NCI-H510A treated with DMSO at 0.1 percent for 48 hours (cell line): Measurements from ENCODE around the gene FKBP10.
"Not testable (repeated sequence)": the region's sequence is repeated elsewhere in the genome, so short reads cannot be mapped to it uniquely, and the experiment has no call there.

Experiments used
- DNase-seq: peaks from one replicate; lab custom pipeline; 2025; lab: John Stamatoyannopoulos, UW

Gene FKBP10, protein sequence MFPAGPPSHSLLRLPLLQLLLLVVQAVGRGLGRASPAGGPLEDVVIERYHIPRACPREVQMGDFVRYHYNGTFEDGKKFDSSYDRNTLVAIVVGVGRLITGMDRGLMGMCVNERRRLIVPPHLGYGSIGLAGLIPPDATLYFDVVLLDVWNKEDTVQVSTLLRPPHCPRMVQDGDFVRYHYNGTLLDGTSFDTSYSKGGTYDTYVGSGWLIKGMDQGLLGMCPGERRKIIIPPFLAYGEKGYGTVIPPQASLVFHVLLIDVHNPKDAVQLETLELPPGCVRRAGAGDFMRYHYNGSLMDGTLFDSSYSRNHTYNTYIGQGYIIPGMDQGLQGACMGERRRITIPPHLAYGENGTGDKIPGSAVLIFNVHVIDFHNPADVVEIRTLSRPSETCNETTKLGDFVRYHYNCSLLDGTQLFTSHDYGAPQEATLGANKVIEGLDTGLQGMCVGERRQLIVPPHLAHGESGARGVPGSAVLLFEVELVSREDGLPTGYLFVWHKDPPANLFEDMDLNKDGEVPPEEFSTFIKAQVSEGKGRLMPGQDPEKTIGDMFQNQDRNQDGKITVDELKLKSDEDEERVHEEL

DNA sequence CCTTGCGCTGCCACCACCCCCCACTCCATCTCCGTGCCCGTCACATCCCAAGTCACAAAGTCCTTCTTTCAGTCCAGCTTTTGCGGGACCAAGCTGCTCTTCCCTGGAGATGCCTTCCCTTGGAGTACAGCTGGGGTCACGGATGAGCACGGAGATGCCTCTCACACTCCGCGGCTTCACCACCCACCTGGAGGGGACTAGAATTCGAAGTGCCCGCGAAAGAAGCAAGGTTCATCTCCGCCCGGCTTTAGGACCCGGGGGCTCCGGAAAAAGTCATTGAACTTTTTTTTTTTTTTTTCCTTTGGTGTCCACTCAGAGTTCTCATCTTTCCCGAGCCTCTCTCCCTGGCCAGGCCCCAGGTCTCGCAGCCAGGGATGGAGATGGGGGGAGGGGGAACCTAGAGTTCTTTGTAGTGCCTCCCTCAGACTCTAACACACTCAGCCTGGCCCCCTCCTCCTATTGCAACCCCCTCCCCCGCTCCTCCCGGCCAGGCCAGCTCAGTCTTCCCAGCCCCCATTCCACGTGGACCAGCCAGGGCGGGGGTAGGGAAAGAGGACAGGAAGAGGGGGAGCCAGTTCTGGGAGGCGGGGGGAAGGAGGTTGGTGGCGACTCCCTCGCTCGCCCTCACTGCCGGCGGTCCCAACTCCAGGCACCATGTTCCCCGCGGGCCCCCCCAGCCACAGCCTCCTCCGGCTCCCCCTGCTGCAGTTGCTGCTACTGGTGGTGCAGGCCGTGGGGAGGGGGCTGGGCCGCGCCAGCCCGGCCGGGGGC, at the start of gene FKBP10:
Gene FKBP10, plus strand, starts transcription at position 624 of the 771 bp plus-strand sequence. Its CDS starts 31 bp downstream, at position 655.
- peak; percentile 92 for DNase-seq

DNA sequence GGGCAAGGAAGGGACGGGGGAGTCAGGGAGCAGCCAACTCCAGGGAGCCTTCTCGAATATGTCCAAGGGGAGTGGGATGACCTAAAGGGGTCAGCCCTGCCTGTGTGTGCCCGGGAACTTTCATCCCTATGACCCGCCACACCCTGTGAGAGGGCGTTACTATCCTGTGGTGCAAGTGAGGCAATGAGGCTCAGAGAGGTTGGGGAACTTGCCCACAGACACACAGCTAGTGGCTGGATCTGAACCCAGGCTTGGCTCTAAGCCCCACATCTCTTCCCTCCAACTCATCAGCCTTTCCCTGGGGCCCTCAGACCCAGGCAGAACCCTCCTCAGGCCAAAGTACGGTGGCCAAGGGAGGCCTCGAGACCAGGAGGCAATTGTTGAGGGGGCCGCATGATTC, 49.5 kb upstream of the FKBP10 start:
- DNase-seq, result no peak

DNA sequence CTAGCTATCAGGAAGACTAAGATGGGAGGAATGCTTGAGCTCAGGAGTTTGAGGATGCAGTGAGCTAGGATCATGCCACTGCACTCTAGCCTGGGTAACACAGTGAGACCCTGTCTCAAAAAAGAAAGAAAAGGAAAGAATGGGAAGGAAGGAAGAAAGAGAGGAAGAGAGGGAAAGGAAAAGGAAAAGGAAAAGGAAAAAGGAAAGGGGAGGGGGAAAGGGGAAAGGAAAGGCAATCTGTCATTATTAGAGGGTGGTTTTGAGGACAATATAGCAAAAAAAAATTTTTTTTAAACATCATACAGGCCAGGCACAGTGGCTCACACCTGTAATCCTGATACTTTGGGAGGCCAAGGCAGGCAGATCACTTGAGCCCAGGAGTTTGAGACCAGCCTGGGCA, 46.7 kb upstream of the FKBP10 start:
- DNase-seq, result no peak

DNA sequence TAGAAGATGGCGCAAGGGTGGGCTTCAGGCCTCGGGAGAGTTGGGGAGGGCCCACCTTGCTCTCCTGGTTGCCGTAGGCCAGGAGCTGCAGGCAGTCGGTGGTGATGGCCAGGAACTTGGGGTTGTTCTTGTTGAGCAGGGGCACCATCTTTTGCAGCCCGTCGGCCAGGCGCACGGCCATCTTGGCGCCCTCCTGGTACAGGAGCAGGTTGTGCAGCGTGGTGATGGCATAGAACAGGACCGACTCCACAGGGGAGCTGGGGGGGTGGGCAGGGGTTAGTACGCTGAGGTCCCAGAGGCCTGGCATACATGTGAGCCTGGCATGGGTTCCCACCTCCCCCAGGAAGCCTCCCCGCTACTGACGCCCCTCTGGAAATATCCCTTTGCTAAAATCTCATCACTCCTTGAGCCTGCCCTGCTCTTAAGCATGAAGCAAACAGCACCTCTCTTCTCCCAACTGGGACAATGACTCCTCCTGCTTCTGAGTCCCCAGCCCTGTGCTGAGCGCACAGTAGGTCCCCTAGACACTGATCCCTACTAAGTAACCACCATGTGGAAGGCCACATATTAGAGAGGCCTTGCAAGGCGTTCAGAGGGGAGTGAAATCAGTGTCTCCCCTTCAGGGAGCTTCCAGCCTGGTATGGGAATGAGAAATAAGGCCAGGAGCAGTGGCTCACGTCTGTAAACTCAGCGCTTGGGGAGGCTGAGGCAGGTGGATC, 45.3 kb upstream of the FKBP10 start:
- DNase-seq, result no peak

DNA sequence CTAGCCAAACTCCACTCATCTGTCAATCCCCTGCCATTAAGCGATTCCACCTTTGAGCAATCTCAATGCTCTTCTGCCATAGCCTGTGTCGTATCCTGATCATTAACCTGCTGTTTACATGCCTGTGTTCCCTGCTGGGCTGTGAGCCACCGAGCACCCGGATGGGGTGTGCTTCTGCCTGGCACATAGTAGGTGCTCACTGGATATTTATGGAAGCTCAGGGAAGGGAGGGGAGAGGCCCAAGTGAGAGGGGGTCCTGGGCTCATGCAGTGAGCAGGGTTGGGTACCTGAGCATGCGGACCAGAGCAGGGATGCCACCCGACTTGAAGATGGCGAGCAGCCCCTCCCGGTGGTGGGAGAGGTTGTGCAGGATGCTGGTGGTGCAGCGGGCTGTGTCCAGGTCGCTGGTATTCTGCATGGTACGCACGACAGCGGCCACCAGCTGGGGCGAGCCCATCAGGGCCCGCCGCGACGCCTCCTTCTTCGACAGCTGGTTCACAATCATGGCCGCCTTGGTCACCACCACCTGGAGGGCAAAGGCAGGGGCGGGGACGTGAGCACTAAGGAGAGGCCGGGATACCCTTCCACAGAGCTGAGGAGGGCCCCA, 44.0 kb upstream of the FKBP10 start:
- DNase-seq, result no peak

DNA sequence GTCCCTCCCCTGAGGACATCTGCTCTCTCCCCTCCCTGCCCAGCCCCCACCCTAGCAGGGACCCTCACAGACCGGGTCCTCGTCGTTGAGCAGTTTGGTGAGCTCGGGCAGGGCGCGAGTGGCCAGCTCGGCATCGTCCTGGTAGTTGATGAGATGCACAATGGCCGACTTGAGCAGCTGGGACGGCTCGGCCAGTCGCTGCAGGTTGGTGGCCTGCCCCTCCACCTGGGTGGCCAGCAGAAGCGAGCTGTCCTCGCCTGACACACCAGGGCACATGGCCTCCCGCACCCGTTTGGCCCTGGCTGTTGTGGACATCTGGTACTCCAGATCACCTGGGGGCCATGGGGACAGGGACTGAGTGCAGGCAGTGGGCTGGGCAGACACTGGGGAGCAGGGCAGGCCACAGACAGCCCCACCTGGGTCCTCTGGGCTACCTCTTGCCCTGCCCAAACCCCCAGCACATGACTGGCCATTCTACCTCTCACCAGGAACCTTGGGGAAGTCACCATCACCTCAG, 43.4 kb upstream of the FKBP10 start:
- no peak for DNase-seq

DNA sequence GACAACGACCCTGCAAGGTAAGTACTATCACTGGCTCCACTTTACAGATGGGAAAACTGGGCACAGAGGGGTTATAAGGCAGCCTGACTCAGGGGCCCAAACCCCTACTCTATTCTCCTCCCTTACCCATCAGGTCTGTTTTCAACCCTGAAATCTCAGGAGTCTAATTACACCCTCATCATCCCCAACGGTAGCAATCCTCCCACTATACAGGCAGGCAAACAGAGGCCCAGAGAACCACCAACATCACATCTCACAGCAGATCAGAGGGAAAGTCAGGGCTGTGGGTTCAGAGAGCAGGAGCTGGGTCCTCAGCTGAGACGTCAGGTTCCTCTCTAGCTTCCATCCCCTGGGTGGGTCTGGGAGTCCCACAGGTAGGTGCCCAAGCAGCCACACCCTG, 42.8 kb upstream of the FKBP10 start:
- no peak for DNase-seq

DNA sequence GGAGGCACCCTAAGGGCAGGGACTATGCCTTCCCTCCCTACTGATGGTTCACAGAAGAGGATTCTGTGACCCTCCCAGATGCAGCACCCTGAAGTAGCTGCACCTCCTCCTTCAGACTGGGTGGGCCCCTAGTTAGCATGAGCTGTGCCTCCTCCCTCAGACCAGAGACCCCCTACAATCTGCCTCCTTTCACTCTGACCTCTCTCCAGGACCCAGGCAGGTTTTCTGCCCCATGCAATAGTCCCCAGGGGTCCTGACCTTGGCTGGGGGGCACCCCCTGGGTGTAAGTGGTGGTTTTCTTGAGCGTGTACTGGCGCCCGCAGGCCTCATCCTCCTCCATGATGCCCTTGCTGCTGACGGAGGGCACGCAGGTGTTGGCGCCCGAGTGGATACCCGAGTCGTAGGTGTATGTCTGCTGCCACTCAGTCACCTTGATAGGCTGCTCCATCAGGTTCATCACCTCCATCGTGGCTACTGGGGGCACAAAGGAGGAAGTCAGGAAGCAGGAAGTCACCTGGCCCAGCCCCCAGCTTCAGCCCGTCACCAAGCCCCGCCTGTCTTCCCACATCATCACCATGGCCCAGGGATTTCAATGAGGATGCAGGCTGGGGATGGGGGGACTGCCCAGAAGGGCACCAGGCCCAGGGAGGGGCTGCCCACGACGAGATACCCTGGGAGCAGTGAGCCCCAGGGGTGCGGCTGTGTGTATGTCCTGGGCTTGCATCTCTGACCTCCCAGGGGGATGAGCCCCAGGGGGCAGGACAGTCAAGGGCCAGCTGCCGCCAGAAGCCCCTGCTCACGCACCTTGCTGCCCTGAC, 41.2 kb upstream of the FKBP10 start:
- no peak for DNase-seq

DNA sequence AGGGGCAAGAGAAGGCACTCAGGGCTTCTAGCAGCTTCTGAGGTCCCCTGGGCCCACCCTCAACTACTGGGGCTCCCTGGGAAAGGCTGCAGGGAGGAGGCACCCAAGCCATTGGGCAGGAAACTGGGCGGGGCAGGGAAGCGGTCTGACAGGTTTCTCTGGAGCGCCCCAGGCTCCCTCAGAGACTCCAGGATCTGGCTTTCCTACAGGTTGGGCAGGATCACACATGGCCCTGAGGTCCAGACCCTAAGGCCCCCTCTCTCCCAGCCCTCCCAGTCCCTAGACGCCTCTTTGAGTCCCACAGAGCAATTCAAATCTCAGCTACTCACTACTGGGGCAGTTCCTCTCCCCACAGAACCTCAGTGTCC, 40.6 kb upstream of the FKBP10 start:
- DNase-seq, result peak; percentile 77

DNA sequence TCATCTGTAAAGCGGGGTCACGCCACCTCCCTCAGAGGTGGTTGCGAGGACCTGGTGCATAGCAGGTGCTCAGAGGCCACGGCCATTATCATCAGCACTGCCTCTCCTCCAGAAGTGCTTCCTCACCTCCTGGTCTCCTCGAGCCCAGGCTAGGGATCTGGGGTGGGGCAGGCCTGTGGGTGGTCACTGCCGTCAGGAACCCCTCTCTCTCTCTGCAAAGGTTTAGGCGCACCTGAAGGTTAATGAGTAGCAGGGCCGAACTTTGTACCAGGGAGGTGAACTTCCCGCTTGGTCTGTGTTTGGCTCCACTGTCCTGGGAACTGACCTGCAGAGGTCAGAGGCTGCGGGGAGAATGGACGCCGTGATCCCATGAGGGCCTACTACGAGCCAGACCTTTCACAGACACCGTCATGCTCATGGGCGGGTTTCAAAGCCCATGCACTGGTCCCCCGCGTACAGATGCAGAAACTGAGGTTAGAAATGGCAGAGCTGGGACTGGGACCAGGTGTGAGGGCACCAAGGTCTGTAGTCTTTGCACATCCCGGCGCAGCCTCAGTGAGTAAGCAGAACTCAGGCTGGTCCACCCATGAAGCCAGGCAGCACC, 40.1 kb upstream of the FKBP10 start:
- DNase-seq, result no peak

DNA sequence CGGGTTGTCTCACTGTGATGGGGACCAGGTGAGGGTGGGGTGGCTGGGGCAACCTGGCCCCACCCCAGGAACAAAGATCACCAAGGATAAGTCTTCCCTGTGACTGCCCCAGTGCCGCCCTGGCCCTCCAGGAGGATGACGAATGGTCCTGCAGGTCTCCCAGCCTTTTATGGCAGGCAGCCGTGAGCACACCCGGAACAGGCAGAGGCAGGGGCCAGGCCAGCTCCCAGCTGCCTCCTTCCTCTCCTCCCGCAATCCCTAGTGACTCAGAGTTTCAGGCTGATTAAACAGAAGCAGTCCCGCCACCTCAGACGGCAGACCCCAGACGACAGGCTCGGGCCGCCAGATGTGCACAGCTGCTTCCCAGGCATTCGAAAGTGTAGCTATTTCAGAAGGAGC, 39.6 kb upstream of the FKBP10 start:
- DNase-seq, result peak; percentile 87

DNA sequence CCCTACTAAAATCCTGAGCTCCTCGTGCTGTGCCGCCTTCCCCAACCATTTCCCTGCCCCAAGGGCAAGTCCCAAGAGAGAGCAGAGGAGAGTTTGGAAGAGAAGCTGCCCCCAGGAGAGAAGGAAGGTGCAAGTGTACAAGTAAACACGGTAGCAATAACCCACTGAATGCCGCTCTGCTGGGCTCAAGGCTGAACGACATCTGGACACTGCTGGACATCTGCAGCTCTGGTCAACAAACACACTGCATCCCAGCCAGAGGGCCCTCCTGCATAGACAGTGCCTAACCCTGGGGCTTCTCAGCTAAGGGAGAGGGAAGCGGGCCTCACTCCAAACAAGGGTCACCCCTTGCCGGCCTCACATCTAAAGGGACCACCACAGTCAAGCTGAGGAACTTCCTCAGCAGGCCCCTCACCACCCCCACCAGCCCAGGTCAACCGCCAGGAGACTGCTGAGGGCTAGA, 39.0 kb upstream of the FKBP10 start:
- no peak for DNase-seq

DNA sequence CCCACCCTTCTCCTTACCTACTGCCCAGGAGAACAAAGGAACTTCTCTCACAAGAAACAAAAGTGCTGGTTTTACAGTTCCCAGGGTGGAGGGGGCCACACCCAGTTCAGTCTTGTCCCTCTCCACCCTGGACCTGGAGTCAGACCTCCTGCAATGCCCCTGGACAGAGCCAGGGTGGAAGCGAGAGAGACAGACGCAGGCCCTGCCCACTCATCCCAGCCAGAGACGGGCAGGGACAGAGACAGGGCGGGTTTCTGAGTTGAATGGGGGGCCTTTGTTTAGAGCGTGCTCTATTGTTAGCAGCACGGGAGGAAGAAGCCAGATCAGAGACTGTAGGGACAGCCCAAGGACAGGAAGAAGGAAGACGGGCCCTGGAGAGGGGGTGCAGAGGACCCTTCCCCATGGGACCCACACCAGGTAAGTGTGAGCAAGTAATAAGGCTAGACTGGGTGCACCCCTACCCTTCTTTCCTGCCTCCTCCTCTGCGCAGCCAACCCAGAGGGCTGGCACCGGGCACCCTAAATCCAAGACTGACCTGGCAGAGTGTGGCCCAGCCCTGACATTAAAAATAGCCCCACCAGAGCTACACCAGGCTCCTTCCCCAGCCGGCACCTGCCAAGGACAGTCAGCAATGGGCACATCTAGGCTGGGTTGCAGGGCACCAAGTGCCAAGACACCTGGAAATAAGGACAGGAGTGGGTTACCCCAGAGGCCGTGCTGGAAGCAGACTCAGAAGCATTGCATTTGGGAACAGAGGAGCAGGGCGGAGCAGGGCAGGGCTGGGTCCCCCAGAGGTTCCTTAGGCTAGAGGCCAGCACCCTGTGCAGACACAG, 37.2 kb upstream of the FKBP10 start:
- DNase-seq, result no peak

DNA sequence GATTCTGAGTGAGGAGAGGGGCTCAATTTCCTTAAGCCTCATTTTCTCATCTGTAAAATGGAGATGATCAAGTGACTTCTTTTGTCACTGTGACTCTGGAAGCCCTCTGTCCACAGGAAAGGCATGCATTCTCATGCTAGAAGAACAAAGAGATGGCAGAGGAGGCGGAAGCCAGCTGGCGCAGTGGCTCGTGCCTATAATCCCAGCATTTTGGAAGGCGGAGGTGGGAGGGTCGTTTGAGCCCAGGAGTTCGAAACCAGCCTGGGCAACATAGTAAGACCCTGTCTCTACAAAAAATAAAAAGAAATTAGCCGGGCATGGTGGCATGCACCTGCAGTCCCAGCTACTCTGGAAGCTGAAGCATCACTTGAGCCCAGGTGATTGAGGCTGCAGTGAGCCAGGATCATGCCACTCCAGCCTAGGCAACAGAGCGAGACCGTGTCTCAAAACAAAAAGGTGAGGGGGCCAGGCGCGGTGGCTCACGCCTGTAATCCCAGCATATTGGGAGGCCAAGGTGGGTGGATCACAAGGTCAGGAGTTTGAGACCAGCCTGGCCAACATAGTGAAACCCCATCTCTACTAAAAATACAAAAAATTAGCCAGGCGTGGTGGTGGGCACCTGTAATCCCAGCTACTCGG, 36.4 kb upstream of the FKBP10 start:
- DNase-seq, result not testable (repeated sequence)

DNA sequence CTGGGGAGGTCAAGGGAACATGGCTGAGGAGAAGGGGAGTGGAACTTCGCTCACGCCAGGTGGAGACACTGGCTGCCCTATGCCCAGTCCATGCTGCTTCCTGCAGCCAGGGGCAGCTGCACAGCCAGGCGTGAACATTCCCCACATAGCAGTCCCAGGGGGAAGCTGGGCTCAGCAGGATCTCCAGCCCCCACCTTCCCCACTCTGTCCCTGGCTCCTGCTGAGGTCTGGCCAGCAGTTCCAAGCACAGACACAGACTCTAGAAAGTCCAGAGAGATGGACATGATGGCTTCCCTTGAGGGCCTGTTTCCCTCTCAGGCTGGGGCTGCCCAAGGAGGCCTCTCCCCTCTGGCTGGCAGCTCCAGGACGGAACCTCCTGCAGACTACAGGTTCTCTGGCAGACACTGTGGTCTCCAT, 35.6 kb upstream of the FKBP10 start:
- DNase-seq, result no peak

DNA sequence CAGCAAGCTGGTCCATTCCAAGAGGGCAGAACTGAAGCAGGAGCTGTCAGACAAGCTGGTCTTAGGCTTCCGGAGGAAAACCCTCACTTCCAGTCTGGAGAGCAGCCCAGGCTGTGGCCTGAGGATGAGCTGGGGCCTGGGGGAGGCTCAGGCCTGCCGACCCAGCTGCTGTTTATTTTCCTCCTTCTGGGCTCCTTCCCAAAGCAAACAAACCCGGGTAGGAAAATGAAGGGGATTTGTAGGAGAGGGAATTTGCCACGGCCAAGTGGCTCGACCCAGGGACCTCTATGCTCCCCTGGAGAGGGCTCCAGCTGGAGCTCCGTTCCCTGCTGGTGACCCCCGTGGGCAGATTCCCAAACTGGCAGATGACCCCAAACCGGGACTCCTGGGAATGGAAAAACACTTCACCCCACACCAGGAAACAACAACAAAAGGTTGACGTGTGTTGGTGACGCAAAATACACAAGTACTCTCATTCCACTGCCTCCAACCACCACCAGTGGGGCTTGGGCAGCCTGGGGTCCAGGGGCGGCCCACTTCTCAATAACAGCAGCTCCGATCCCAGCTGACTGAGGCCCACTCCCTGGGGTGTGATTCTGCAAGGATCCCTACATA, 35.1 kb upstream of the FKBP10 start:
- DNase-seq, result peak; percentile 94

DNA sequence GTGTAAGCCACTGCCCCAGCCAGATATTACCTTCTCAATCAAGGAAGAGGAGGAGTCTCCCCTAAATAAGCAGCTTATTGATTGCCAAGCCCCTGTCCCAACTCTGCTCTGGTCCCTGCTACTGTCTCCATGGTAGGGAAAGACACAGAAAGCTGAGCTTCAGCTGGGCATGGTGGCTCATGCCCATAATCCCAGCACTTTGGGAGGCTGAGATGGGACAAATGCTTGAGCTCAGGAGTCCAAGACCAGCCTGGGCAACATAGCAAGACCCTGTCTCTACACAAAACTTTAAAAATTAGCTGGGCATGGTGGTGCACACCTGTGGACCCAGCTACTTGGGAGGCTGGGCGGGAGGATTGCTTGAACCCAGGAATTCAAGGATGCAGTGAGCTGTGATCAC, 32.9 kb upstream of the FKBP10 start:
- DNase-seq, result no peak

DNA sequence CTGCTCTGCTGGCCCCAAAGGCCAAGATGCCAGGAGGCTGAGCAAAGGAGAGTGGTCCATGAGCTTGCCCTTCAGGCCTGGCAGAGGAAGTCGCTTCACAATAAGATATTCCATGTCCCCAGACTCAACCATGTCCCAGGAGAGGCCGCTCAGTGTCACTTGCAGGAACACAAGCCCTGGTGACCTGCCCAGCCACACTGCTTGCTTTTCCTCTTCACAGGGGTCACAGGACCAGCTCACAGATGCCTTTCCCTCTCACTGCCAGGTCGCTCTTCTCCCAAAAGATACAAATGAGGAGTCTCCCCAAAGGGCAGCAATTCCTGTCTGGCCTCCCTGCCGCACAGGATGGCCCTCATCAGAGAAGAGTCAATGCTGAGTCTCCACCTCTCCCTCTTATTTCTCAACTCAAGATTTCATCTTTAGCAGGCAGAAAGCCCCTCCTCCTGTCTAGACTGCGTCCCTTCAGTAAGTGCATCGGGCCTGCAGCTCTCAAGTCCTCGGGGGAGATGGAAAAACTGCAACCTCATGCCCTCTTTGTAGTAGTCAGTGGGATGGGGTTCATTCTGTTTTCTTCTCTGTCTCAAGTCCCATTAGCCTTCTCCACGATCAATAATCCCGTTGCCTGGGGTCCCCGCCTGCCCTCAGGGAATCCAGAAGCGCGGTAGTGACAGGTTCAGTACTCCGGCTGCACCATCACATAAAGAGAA, 31.2 kb upstream of the FKBP10 start:
- no peak for DNase-seq
